Mesendoderm (in vitro differentiated cells): ENCODE data around the gene RIPK3.

Experiments
- DNase-seq: peaks from one replicate; pipeline ENCODE4 v3.0.0; 2013
- H2AK5ac ChIP-seq: 2 replicates; pipeline ENCODE4 v1.6.1; 2013; ENCODE audit warnings: low read length, inconsistent platforms
- H2BK120ac ChIP-seq: 2 replicates; pipeline ENCODE4 v1.6.1; 2013; ENCODE audit warnings: low read depth, mild to moderate bottlenecking, low read length, moderate library complexity, mixed read lengths
- H2BK15ac ChIP-seq: replicated peaks from 2 replicates; pipeline ENCODE4 v1.6.1; 2013; ENCODE audit warnings: low read depth, mild to moderate bottlenecking, moderate library complexity
- H2BK5ac ChIP-seq: 2 replicates; pipeline ENCODE4 v1.6.1; 2013; ENCODE audit warnings: low read length, inconsistent platforms
- H3K18ac ChIP-seq: 2 replicates; pipeline ENCODE4 v1.6.1; 2013; ENCODE audit warnings: mild to moderate bottlenecking, low read length, mixed read lengths
- H3K23ac ChIP-seq: one replicate; pipeline ENCODE4 v1.6.1; 2013; ENCODE audit warnings: low read length
- H3K27ac ChIP-seq: 2 replicates; pipeline ENCODE4 v1.5.1; 2013; ENCODE audit warnings: low read depth, mild to moderate bottlenecking, inconsistent platforms, low read length, moderate library complexity
- H3K27me3 ChIP-seq: 2 replicates; pipeline ENCODE4 v1.6.1; 2013; ENCODE audit warnings: low read length, control low read depth, mild to moderate bottlenecking, inconsistent platforms; ENCODE audit not compliant: insufficient read depth, poor library complexity
- H3K36me3 ChIP-seq: 2 replicates; pipeline ENCODE4 v1.6.1; 2013; ENCODE audit warnings: low read length, inconsistent platforms; ENCODE audit not compliant: control insufficient read depth, insufficient read depth
- H3K4ac ChIP-seq: one replicate; pipeline ENCODE4 v1.6.1; 2013; ENCODE audit warnings: low read depth, mild to moderate bottlenecking, low read length, moderate library complexity
- H3K4me1 ChIP-seq: 2 replicates; pipeline ENCODE4 v1.6.1; 2013; ENCODE audit warnings: low read depth, low read length, inconsistent platforms; ENCODE audit not compliant: control insufficient read depth
- H3K4me2 ChIP-seq: 2 replicates; pipeline ENCODE4 v1.6.1; 2013; ENCODE audit warnings: low read length
- H3K4me3 ChIP-seq: 2 replicates; pipeline ENCODE4 v1.5.1; 2013; ENCODE audit warnings: mild to moderate bottlenecking, low read length
- H3K56ac ChIP-seq: one replicate; pipeline ENCODE4 v1.6.1; 2013; ENCODE audit warnings: low read length
- H3K79me1 ChIP-seq: 2 replicates; pipeline ENCODE4 v1.6.1; 2013; ENCODE audit warnings: low read length, inconsistent platforms
- H3K79me2 ChIP-seq: 2 replicates; pipeline ENCODE4 v1.6.1; 2013; ENCODE audit warnings: mild to moderate bottlenecking, low read length; ENCODE audit not compliant: control insufficient read depth, insufficient read depth
- H3K9ac ChIP-seq: 2 replicates; pipeline ENCODE4 v1.6.1; 2013; ENCODE audit warnings: low read length, inconsistent platforms
- H4K5ac ChIP-seq: one replicate; pipeline ENCODE4 v1.6.1; 2013; ENCODE audit warnings: low read length
- H4K8ac ChIP-seq: one replicate; pipeline ENCODE4 v1.6.1; 2013; ENCODE audit warnings: low read depth, mild to moderate bottlenecking, control low read depth, low read length, moderate library complexity
- WGBS: extraction: QIAGEN DNeasy Blood & Tissue Kit; methylation state at CpG from one replicate; pipeline ENCODE4 v1.1.7; 2013; ENCODE audit warnings: low lambda C conversion rate, missing lambda C conversion rate; ENCODE audit not compliant: insufficient coverage; ENCODE audit errors: extremely low coverage; 5-methylcytosine and 5-hydroxymethylcytosine counted together

RIPK3 gene

GRCh38 chr14:24310646-24311604, 28.9 kb downstream of the RIPK3 start, which contains the start of gene LTB4R:
Gene LTB4R, plus strand, starts transcription at chr14:24311502. Its CDS starts 4,150 bp downstream, at chr14:24315652.
- H3K4me3 ChIP-seq = no peak within 1 kb of the TSS
- no peak within 1 kb of the TSS for H2BK5ac ChIP-seq
- no peak for DNase-seq

DNA sequence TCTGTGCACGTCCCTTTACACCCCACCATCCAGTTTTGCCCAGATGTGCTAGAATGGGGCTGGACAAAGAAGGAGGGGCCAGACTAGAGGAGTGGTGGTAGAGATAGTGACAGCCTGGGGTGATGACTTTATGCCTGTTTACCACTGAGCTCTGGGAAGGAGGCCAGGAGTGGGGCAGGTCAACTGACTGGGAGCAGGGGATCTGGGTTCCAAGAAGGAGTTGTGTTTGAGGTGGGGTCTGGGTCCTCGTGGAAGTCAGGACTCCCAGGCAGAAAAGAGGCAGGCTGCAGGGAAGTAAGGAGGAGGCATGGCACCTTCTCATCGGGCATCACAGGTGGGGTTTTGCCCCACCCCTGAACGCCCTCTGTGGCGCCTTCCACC, 29.5 kb downstream of the RIPK3 start:
- Histone ChIP-seq H3K79me2 (no peaks in the 10 kb centered on the region), H3K56ac (no peak overlapping the region), H3K36me3 (peaks cover 3% of the 10 kb centered on the region), H4K8ac (no peak overlapping the region), H3K4me1 (no peaks in the 10 kb centered on the region), H3K27me3 (no peaks in the 10 kb centered on the region), H3K18ac (no peak overlapping the region), H3K79me1 (peaks cover 2% of the 10 kb centered on the region), H3K4me3 (no peak overlapping the region), H3K4me2 (no peak overlapping the region), H2AK5ac (no peak overlapping the region), H3K27ac (no peak overlapping the region), H2BK15ac (no peak overlapping the region), H3K23ac (no peak overlapping the region), H2BK5ac (no peak overlapping the region), H3K9ac (no peak overlapping the region), H4K5ac (no peak overlapping the region), H2BK120ac (no peak overlapping the region), H3K4ac (no peak overlapping the region)
- WGBS = no CpG with 5 or more reads among the region's 5 CpGs
- no peak for DNase-seq

More at GRCh38 chr14:24310646-24311604, 28.9 kb downstream of the RIPK3 start, which contains the start of gene LTB4R:
- H3K79me2 ChIP-seq = no peaks in the 10 kb centered on the region
- H3K4me2 ChIP-seq = no peak within 1 kb of the TSS
- H4K8ac ChIP-seq = no peak within 1 kb of the TSS
- H3K36me3 ChIP-seq = peaks cover 2% of the 10 kb centered on the region
- no CpG with 5 or more reads among the region's 99 CpGs for WGBS
- no peak within 1 kb of the TSS for H3K18ac ChIP-seq
- H3K23ac ChIP-seq = no peak within 1 kb of the TSS
- H3K56ac ChIP-seq = no peak within 1 kb of the TSS
- no peak within 1 kb of the TSS for H2BK15ac ChIP-seq
- H3K79me1 ChIP-seq = peaks cover 2% of the 10 kb centered on the region
- H3K27ac ChIP-seq = no peak within 1 kb of the TSS
- no peak within 1 kb of the TSS for H2BK120ac ChIP-seq
- H3K27me3 ChIP-seq = no peaks in the 10 kb centered on the region
- H3K4me1 ChIP-seq = no peaks in the 10 kb centered on the region
- no peak within 1 kb of the TSS for H4K5ac ChIP-seq
- H2AK5ac ChIP-seq = no peak within 1 kb of the TSS
- no peak within 1 kb of the TSS for H3K9ac ChIP-seq
- no peak within 1 kb of the TSS for H3K4ac ChIP-seq

- no CpG with 5 or more reads among the region's 5 CpGs for WGBS
- Histone ChIP-seq H3K9ac (no peak within 1 kb of the TSS), H2AK5ac (no peak within 1 kb of the TSS), H3K27ac (no peak within 1 kb of the TSS), H2BK5ac (no peak within 1 kb of the TSS), H3K79me2 (no peaks in the 10 kb centered on the region), H3K79me1 (peaks cover 2% of the 10 kb centered on the region), H2BK120ac (no peak within 1 kb of the TSS), H3K23ac (no peak within 1 kb of the TSS), H3K4me2 (no peak within 1 kb of the TSS), H3K56ac (no peak within 1 kb of the TSS), H3K4me1 (no peaks in the 10 kb centered on the region), H4K5ac (no peak within 1 kb of the TSS), H3K36me3 (peaks cover 3% of the 10 kb centered on the region), H3K4me3 (no peak within 1 kb of the TSS), H2BK15ac (no peak within 1 kb of the TSS), H3K4ac (no peak within 1 kb of the TSS), H4K8ac (no peak within 1 kb of the TSS), H3K27me3 (no peaks in the 10 kb centered on the region), H3K18ac (no peak within 1 kb of the TSS)
- no peak for DNase-seq
These were observed 30.1 kb downstream of the RIPK3 start, which contains the start of gene LTB4R2 for GRCh38 chr14:24309538-24310264. Gene LTB4R2, plus strand, starts transcription at chr14:24310140. Its CDS starts 525 bp downstream, at chr14:24310665.

DNA sequence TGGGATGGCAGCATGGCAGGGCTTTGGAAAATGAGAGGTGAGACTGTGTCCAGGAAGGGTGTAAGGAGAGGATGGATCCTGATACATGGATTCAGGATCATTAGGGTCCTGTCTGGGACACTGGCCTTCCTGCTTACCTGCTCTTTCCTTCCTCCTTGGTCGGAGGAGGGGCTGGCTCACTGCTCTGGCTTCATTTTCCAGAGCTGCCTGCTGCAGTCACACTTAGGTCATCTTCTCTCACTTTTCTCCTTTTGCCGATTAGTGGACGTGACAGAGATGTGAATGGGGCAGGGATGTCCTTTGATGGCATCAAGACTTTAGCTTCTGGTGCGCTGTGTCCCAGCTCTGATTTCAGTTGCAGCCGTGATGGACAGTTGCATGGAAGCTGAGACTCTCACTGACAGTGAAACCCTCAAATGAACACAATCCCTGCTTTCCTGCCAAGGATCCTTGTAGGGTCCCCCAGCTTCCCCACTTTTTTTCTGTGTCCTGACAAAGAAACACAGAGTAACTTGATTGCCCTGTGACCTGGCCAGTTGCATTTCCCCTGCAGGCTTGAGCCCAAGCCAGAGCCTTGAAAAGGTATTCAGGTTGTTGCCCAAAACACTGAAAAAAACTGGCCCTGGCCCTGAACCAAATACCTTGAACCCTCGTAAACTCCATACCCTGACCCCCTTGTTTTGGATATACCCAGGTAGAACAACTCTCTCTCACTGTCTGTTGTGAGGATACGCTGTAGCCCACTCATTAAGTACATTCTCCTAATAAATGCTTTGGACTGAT, 31.3 kb downstream of the RIPK3 start:
- H3K18ac ChIP-seq = no peak overlapping the region
- H3K4me1 ChIP-seq = no peaks in the 10 kb centered on the region
- H2BK15ac ChIP-seq = no peak overlapping the region
- no peak overlapping the region for H2BK120ac ChIP-seq
- H3K23ac ChIP-seq = no peak overlapping the region
- H3K27ac ChIP-seq = no peak overlapping the region
- H3K36me3 ChIP-seq = peaks cover 5% of the 10 kb centered on the region
- no peak overlapping the region for H2BK5ac ChIP-seq
- H4K8ac ChIP-seq = no peak overlapping the region
- H3K4me2 ChIP-seq = no peak overlapping the region
- WGBS = no CpG with 5 or more reads among the region's 7 CpGs
- H3K79me1 ChIP-seq = peaks cover 2% of the 10 kb centered on the region
- H4K5ac ChIP-seq = no peak overlapping the region
- no peaks in the 10 kb centered on the region for H3K79me2 ChIP-seq
- no peaks in the 10 kb centered on the region for H3K27me3 ChIP-seq
- no peak overlapping the region for H3K9ac ChIP-seq
- DNase-seq = peak; percentile 47
- H3K4me3 ChIP-seq = no peak overlapping the region
- H3K56ac ChIP-seq = no peak overlapping the region
- no peak overlapping the region for H2AK5ac ChIP-seq
- H3K4ac ChIP-seq = no peak overlapping the region

DNA sequence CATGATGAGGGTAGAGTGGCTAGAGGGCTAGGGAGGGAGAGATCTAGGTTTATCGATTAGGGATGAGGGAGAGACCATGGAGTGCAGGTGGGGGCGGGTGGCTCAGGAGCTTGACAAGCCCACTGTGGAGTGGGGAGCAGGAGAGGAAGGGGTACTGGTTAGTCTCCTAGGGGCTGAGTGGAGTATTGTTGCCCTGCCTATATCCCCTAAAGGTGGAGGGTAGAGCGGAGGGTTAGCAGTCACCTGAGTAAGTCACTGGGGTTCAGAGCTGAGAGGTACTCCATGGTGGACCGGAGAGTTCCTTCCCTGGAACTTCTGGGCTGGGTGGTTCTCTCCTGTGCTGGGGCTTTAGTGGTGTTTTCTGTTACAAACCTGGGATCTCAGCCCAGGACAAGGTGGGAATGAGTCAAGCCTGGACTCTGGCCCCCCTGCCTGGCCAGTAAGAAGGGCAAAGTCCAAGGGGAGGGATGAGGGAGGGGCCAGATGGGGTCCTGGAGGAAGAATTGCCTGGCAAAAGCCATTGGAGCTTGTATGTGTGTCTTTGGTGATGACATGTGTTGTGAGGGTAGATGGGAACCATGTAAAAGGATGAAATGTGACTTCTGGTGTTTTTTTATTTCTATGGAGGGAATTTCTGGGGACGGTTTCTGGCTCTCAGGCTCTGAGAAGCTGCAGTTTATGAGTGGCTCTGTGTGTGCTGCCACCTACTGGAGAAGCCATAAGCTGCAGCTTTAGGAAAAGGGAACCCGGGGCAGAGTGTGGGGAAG, 32.0 kb downstream of the RIPK3 start, which contains the start of gene CIDEB:
CIDEB (minus strand) TSS at position 403 of the 767 bp plus-strand sequence; CDS start at position 284, 119 bp downstream.
- no peak within 1 kb of the TSS for H3K4me2 ChIP-seq
- no peak within 1 kb of the TSS for H4K5ac ChIP-seq
- H3K27me3 ChIP-seq = no peaks in the 10 kb centered on the region
- H3K4ac ChIP-seq = no peak within 1 kb of the TSS
- H3K4me3 ChIP-seq = no peak within 1 kb of the TSS
- no peak within 1 kb of the TSS for H4K8ac ChIP-seq
- peaks cover 5% of the 10 kb centered on the region for H3K36me3 ChIP-seq
- no peak within 1 kb of the TSS for H3K9ac ChIP-seq
- H3K4me1 ChIP-seq = no peaks in the 10 kb centered on the region
- WGBS = no CpG with 5 or more reads among the region's 6 CpGs
- no peak within 1 kb of the TSS for H3K27ac ChIP-seq
- DNase-seq = peak; percentile 71
- no peak within 1 kb of the TSS for H2BK120ac ChIP-seq
- H2BK15ac ChIP-seq = no peak within 1 kb of the TSS
- H3K79me1 ChIP-seq = peaks cover 2% of the 10 kb centered on the region
- no peak within 1 kb of the TSS for H2BK5ac ChIP-seq
- H3K23ac ChIP-seq = no peak within 1 kb of the TSS
- H2AK5ac ChIP-seq = no peak within 1 kb of the TSS
- H3K56ac ChIP-seq = no peak within 1 kb of the TSS
- H3K79me2 ChIP-seq = no peaks in the 10 kb centered on the region
- no peak within 1 kb of the TSS for H3K18ac ChIP-seq
